Kidney epithelial cell (primary cell): ENCODE measurements around the gene CDX1. TPM values are rescaled to one million over a fixed set of nuclear protein-coding genes. Genes with fewer than 3 reads are reported as not detected.

Experiments
- DNase-seq: peaks from one replicate; pipeline ENCODE4 v3.0.0-alpha.2; 2010; ENCODE audit warnings: low read depth
- H3K27me3 ChIP-seq: 2 replicates; pipeline ENCODE4 v1.6.0; 2011; ENCODE audit warnings: low read length; ENCODE audit not compliant: control insufficient read depth, insufficient read depth
- H3K36me3 ChIP-seq: 2 replicates; pipeline ENCODE4 v1.5.1; 2011; ENCODE audit warnings: low read length; ENCODE audit not compliant: control insufficient read depth, insufficient read depth
- H3K4me3 ChIP-seq: 2 replicates; pipeline ENCODE4 v1.5.1; 2011; ENCODE audit warnings: low read depth, mild to moderate bottlenecking, control low read depth, low read length
- total RNA-seq: library from RNA; depleted of rRNA; stranded (reverse); fragments of >200 nt; gene quantifications from 2 replicates; pipeline ENCODE4 v1.2.3, GENCODE V29; 2015
- TF ChIP-seq, protein P1 (sequence below): IDR thresholded peaks from 2 replicates; pipeline ENCODE4 v1.5.1; 2011; ENCODE audit warnings: mild to moderate bottlenecking, moderate library complexity, low read length, control low read depth, inconsistent platforms; ENCODE audit not compliant: insufficient read depth, poor library complexity, severe bottlenecking

The CDX1 gene
- total RNA-seq, 1 donor from 2014 or later, result 0.33 TPM

DNA sequence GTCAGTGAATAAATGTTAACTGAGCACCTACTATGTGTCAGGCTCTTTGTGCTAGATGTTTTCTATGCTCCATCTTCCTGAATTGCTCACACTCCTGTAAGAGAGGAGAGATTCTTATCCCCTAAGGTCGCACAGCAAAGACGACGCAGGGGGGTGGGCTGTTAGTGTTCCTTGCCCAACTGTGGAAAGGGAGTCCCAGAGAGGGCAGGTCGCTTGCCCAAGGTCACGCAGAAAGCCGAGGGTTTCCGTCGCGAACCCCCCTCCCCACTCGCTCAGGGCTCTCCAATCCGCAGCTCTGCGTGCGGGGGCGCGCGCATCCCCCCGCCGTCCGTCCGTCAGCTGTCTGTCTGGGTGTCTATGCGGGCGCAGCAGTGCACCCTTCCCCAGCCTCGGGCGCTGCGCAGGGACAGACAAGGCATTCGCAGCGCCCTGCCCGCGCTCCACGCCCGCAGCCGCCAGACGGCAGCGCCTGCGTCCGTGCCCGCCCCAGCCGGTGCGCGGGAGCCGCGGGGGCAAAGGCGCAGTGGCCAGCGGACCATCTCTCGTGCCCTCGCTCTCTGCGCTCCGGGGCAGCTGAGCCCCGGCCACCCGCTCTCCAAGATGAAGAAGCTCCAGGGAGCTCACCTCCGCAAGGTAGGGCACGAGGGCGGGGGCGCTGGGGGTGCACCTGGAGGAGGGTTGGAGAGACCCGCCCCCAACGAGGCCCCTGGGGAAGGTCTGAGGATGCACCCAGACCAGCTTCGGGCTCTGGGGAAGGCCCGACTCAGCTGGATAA is 23.3 kb downstream of the CDX1 start, which contains the start of gene SLC6A7:
SLC6A7 (plus strand) TSS at position 335 of the 775 bp plus-strand sequence; CDS start at position 601, 266 bp downstream.
- DNase-seq, result no peak
- no peaks in the 10 kb centered on the region for H3K36me3 ChIP-seq
- TF ChIP-seq, protein P1, sequence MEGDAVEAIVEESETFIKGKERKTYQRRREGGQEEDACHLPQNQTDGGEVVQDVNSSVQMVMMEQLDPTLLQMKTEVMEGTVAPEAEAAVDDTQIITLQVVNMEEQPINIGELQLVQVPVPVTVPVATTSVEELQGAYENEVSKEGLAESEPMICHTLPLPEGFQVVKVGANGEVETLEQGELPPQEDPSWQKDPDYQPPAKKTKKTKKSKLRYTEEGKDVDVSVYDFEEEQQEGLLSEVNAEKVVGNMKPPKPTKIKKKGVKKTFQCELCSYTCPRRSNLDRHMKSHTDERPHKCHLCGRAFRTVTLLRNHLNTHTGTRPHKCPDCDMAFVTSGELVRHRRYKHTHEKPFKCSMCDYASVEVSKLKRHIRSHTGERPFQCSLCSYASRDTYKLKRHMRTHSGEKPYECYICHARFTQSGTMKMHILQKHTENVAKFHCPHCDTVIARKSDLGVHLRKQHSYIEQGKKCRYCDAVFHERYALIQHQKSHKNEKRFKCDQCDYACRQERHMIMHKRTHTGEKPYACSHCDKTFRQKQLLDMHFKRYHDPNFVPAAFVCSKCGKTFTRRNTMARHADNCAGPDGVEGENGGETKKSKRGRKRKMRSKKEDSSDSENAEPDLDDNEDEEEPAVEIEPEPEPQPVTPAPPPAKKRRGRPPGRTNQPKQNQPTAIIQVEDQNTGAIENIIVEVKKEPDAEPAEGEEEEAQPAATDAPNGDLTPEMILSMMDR, result no peak
- peaks cover 49% of the 10 kb centered on the region for H3K27me3 ChIP-seq
- no peak within 1 kb of the TSS for H3K4me3 ChIP-seq

DNA sequence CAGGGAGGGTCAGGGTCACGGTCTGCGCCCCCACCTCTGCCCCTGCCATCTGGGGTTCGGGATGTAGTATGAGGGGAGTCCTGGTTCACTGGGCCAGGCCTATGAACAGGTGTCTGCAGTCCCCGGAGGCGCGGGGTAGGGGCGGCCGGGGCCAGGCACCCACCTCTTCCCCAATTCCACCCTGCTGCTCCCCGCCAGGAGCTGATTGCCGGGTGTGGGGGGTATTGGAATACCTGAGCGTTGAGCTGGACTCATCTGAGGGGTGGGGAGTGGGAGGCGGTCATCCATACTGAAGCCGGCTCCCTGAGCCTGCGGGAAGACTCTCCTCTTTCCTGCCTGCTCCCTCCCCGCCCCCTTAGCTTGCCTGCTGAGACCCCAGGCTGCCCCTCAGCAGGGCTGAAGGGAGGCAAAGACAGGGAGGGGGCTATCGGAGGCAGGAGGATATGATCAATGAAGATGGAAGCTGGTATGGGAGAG is 24.0 kb downstream of the CDX1 start:
- TF ChIP-seq, protein P1, result no peak
- H3K27me3 ChIP-seq, result peaks cover 49% of the 10 kb centered on the region

DNA sequence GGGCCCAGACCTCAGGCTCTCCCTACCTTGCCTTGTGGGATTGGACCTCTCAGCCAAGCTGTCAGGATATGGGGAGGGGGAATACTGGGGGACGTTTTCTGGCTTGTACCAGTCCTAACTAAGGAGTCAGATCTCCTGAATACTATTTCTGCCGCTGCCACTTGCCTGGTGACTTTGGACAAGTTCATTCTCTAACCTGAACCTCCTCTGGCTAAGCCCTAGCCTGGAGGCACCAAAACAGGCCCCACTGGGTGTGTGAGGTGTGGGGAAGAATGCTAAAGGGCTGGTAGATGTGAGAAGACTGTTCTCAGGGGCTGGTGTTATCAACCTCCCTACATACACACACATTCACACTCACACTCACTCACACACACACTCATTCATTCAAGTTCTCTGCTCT is 24.4 kb downstream of the CDX1 start:
- Histone ChIP-seq H3K27me3 (peaks cover 49% of the 10 kb centered on the region), H3K36me3 (no peaks in the 10 kb centered on the region), H3K4me3 (no peak overlapping the region)
- TF ChIP-seq, protein P1, result no peak
- DNase-seq, result no peak

More for the DNA sequence above, 24.0 kb downstream of the CDX1 start:
- Histone ChIP-seq H3K36me3 (no peaks in the 10 kb centered on the region), H3K4me3 (no peak overlapping the region)
- DNase-seq, result no peak

DNA sequence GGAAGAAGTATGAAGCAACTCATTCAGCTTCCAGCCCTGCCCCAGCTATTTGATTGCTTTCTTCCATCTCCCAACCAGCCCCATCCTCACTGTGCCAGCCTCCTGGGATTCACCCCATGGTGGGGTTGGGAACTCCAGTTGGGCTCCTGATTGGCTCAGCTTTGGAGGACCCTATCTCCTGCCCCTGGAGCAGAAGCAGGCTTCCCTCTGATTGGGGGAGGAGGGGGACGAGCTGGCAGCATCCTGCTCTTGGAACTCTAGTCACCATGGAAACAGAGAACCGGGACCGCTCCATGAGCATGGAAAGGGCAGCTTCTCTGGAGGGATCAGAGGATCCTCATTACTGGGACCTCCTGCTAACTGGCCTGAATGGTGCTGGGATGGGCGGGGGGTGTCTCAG is 25.9 kb downstream of the CDX1 start:
- no peaks in the 10 kb centered on the region for H3K36me3 ChIP-seq
- H3K4me3 ChIP-seq, result no peak overlapping the region
- H3K27me3 ChIP-seq, result peaks cover 50% of the 10 kb centered on the region
- no peak for DNase-seq
- TF ChIP-seq, protein P1, result no peak

DNA sequence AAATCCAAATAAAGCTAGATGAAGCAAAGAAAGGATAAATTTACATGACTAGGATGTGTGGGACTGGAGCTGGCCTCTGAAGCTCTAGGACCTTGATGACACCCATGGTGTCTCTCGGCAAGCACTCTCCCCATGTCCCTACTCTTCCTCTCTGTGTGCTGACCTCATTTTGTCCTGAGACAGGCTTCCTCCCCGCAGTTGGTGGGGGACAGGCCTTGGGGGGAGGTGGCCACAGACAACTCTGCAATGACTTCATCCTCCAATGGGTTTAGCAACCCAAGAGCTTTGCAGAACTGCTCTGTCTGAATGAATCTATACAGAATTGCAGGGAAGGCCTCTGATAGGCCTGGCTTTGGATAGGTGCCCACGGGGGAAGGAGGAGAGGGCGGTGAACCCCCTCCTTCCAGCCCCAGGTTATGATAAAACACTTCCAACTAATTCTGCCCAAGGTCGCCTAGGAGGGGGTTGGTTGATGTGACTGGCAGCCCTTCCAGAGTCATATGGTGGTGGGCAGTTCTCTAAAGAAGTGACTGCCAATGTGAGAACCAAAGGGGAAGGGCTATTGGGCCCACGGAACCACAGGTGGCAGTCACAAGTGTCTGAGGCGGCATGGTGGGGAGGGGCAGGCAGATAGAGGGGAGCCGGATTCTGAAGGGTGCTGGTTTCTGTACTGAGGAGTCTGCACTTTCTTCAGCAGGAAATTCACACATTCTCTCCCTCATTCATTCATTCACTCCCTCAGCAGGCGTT is 29.3 kb downstream of the CDX1 start:
- Histone ChIP-seq H3K36me3 (no peaks in the 10 kb centered on the region), H3K4me3 (no peak overlapping the region), H3K27me3 (peaks cover 32% of the 10 kb centered on the region)
- TF ChIP-seq, protein P1, result no peak
- no peak for DNase-seq
